HCT116 (cell line): ENCODE results near the gene RMI2. TPM values are rescaled to one million over a fixed set of nuclear protein-coding genes. Genes with fewer than 3 reads are reported as not detected.

Experiments
- ATAC-seq: fragments of 200-7000 bp; cut with Tn5 transposase; 2 replicates; pipeline ENCODE4 v1.9.1; 2020; ENCODE audit warnings: mild to moderate bottlenecking, moderate library complexity
- BruUV-seq: library from RNA; stranded (reverse); fragments of 400-500 nt; replicated peaks from 2 replicates; lab custom pipeline; 2021; lab: Mats Ljungman, UMichigan
- CTCF ChIA-PET: fragments of 300-600 bp; sonication (Branson Sonifier 250); formaldehyde crosslinking; loops from one replicate; lab custom pipeline; 2021; ENCODE audit warnings: antibody characterized with exemption; lab: Charles Lee
- POLR2A ChIA-PET: fragments of 300-600, 350-600 bp; sonication (Branson Sonifier 250); formaldehyde crosslinking; loops from one replicate; lab custom pipeline; 2021; ENCODE audit warnings: antibody characterized with exemption; lab: Charles Lee
- RAD21 ChIA-PET, 2 experiments: fragments of 300-600 bp; sonication (Branson Sonifier 250); formaldehyde crosslinking; loops; one replicate each; lab custom pipeline; 2023; ENCODE audit warnings: low total read pairs in 2 of 2; ENCODE audit not compliant: uncharacterized antibody in 2 of 2, unreplicated experiment in 2 of 2, low non-redundant PET in 1 of 2; lab: Charles Lee
- DNase-seq: peaks from one replicate; pipeline ENCODE4 v3.0.0-alpha.2; 2010; ENCODE audit warnings: low read depth, low spot score
- H2AFZ ChIP-seq: fragments of 200-600 bp; shearing (Covaris generic), sonication (generic); 2 replicates; pipeline ENCODE4 v1.6.1; 2017; ENCODE audit warnings: low read depth, mixed run types, mixed read lengths, antibody characterized with exemption, low read length; ENCODE audit not compliant: poor library complexity, severe bottlenecking
- H3K27ac ChIP-seq: 2 replicates; pipeline ENCODE4 v1.5.1; 2012; ENCODE audit warnings: low read depth, low read length
- H3K27me3 ChIP-seq: fragments of 200-600 bp; sonication (generic); 2 replicates; pipeline ENCODE4 v1.6.1; 2016; ENCODE audit warnings: mixed run types, low read length, mixed read lengths; ENCODE audit not compliant: insufficient read depth
- H3K36me3 ChIP-seq, 2 experiments: fragments of 200-500 bp in 1 of 2; fragments of 200-600 bp in 1 of 2; sonication (Bioruptor generic) in 1 of 2; sonication (generic) in 1 of 2; 2 replicates each; pipeline versions ENCODE4 v1.5.1 to v1.6.1; 2014 to 2016; ENCODE audit warnings: low read length in 2 of 2, inconsistent platforms in 1 of 2, mixed read lengths in 1 of 2, mixed run types in 1 of 2; ENCODE audit not compliant: insufficient read depth in 2 of 2, control insufficient read depth in 1 of 2
- H3K4me1 ChIP-seq, 2 experiments: fragments of 200-600 bp in 1 of 2; sonication (generic) in 1 of 2; 2 replicates each; pipeline versions ENCODE4 v1.5.1 to v1.6.1; 2012 to 2017; ENCODE audit warnings: low read length in 2 of 2, inconsistent platforms in 1 of 2, mild to moderate bottlenecking in 1 of 2, mixed read lengths in 1 of 2, mixed run types in 1 of 2, moderate library complexity in 1 of 2; ENCODE audit not compliant: insufficient read depth in 2 of 2, control insufficient read depth in 1 of 2
- H3K4me2 ChIP-seq: fragments of 200-600 bp; sonication (generic); 2 replicates; pipeline ENCODE4 v1.6.1; 2017; ENCODE audit warnings: mixed run types, low read length, mixed read lengths
- H3K4me3 ChIP-seq, 2 experiments: fragments of 200-600 bp in 1 of 2; sonication (generic) in 1 of 2; replicated peaks in 1 of 2; 2 replicates each; pipeline ENCODE4 v1.5.1; 2011 to 2016; ENCODE audit warnings: low read length in 2 of 2, control low read depth in 1 of 2, low read depth in 1 of 2, mild to moderate bottlenecking in 1 of 2, mixed read lengths in 1 of 2, mixed run types in 1 of 2
- H3K79me2 ChIP-seq: fragments of 200-600 bp; sonication (generic); 2 replicates; pipeline ENCODE4 v1.6.1; 2017; ENCODE audit warnings: mild to moderate bottlenecking, mixed run types, low read length, moderate library complexity, mixed read lengths; ENCODE audit not compliant: insufficient read depth
- H3K9ac ChIP-seq: fragments of 200-600 bp; sonication (generic); 2 replicates; pipeline ENCODE4 v1.6.1; 2016; ENCODE audit warnings: low read length, mixed read lengths
- H3K9me2 ChIP-seq: fragments of 200-600 bp; sonication (generic), shearing (Covaris generic); 2 replicates; pipeline ENCODE4 v1.6.1; 2017; ENCODE audit warnings: mixed run types, mild to moderate bottlenecking, moderate library complexity; ENCODE audit not compliant: insufficient read depth
- H3K9me3 ChIP-seq, 2 experiments: fragments of 200-500 bp in 1 of 2; fragments of 200-600 bp in 1 of 2; sonication (Bioruptor generic) in 1 of 2; sonication (generic) in 1 of 2; 2 replicates each; pipeline ENCODE4 v1.6.1; 2014 to 2017; ENCODE audit warnings: low read length in 2 of 2, mixed read lengths in 2 of 2, inconsistent platforms in 1 of 2, low read depth in 1 of 2, mild to moderate bottlenecking in 1 of 2, mixed run types in 1 of 2, moderate library complexity in 1 of 2; ENCODE audit not compliant: control insufficient read depth in 1 of 2, insufficient read depth in 1 of 2
- H4K20me1 ChIP-seq: fragments of 200-600 bp; sonication (generic), shearing (Covaris generic); 2 replicates; pipeline ENCODE4 v1.6.1; 2017; ENCODE audit warnings: mixed run types, mild to moderate bottlenecking, moderate library complexity; ENCODE audit not compliant: insufficient read depth
- ATF3 ChIP-seq: IDR thresholded peaks from 2 replicates; pipeline ENCODE4 v1.6.1; 2012
- CBX3 ChIP-seq: IDR thresholded peaks from 2 replicates; pipeline ENCODE4 v1.6.1; 2012; ENCODE audit warnings: low read depth
- CEBPB ChIP-seq: IDR thresholded peaks from 2 replicates; pipeline ENCODE4 v1.6.1; 2012; ENCODE audit warnings: low read depth
- EGR1 ChIP-seq: IDR thresholded peaks from 2 replicates; pipeline ENCODE4 v1.6.1; 2012; ENCODE audit warnings: low read depth
- EZH2 ChIP-seq: fragments of 200-600 bp; sonication (generic); IDR thresholded peaks from 2 replicates; pipeline ENCODE4 v1.6.1; 2017; ENCODE audit warnings: antibody characterized with exemption, mixed run types
- EZH2phosphoT487 ChIP-seq: fragments of 200-600 bp; IDR thresholded peaks from 2 replicates; pipeline ENCODE4 v1.6.1; 2018; ENCODE audit warnings: antibody characterized with exemption, borderline replicate concordance
- FOSL1 ChIP-seq: IDR thresholded peaks from 2 replicates; pipeline ENCODE4 v1.6.1; 2012; ENCODE audit warnings: low read depth
- POLR2AphosphoS5 ChIP-seq: IDR thresholded peaks from 2 replicates; pipeline ENCODE4 v1.6.1; 2011; ENCODE audit warnings: mild to moderate bottlenecking, low read depth, low read length, moderate library complexity
- REST ChIP-seq: IDR thresholded peaks from 2 replicates; pipeline ENCODE4 v1.6.1; 2012; ENCODE audit warnings: low read depth
- SRF ChIP-seq: IDR thresholded peaks from 2 replicates; pipeline ENCODE4 v1.6.1; 2012; ENCODE audit warnings: low read depth
- TCF7L2 ChIP-seq: IDR thresholded peaks from 2 replicates; pipeline ENCODE4 v1.7.0; 2011; ENCODE audit warnings: borderline replicate concordance, inconsistent platforms; ENCODE audit not compliant: insufficient read depth, insufficient read length; ENCODE audit errors: extremely low read depth
- YY1 ChIP-seq: IDR thresholded peaks from 2 replicates; pipeline ENCODE4 v1.6.1; 2011; ENCODE audit warnings: low read length, low read depth, moderate library complexity, mild to moderate bottlenecking; ENCODE audit not compliant: insufficient replicate concordance; ENCODE audit errors: extremely low read depth
- ZBTB33 ChIP-seq: IDR thresholded peaks from 2 replicates; pipeline ENCODE4 v1.6.1; 2011; ENCODE audit warnings: mild to moderate bottlenecking, low read length, moderate library complexity; ENCODE audit not compliant: insufficient replicate concordance; ENCODE audit errors: extremely low read depth
- ZFX ChIP-seq: fragments of 450-650 bp; IDR thresholded peaks from 2 replicates; pipeline ENCODE4 v1.6.1; 2017
- ZNF274 ChIP-seq: fragments of 200-500 bp; sonication (Bioruptor generic); IDR thresholded peaks from 2 replicates; pipeline ENCODE4 v1.6.1; 2014; ENCODE audit warnings: mild to moderate bottlenecking, low read depth, low read length, inconsistent platforms
- intact Hi-C: fragments of 100-400 bp; cut with micrococcal nuclease; formaldehyde crosslinking; loops from 2 replicates; pipeline ENCODE4 v1.10.0; 2022
- total RNA-seq: library from RNA; stranded (reverse); gene quantifications from one replicate; pipeline ENCODE4 v1.2.1, GENCODE V29; 2021; ENCODE audit not compliant: unreplicated experiment

RMI2 gene
- total RNA-seq, 1 experiment from 2014 or later: 19.9 TPM

- no peak for TF ChIP-seq CEBPB
- TF ChIP-seq YY1: no peak
- no peak for TF ChIP-seq FOSL1
- TF ChIP-seq ZNF274: no peak
- TF ChIP-seq EGR1: no peak
- TF ChIP-seq ATF3: no peak
- TF ChIP-seq EZH2phosphoT487: no peak
- TF ChIP-seq POLR2AphosphoS5: no peak
- no peak for TF ChIP-seq ZBTB33
- TF ChIP-seq TCF7L2: no peak
- no peak for TF ChIP-seq ZFX
- no peak for TF ChIP-seq CBX3
Measured at GRCh38 chr16:11333010-11333409, 12.2 kb upstream of the RMI2 start (continued).

- Histone ChIP-seq H3K9ac (no peak overlapping the region), H2AFZ (no peak overlapping the region), H3K4me2 (no peak overlapping the region), H3K27ac (no peak overlapping the region), H3K27me3 (no peaks in the 10 kb centered on the region), H3K4me3 (no peak overlapping the region), H3K9me3 (no peaks in the 10 kb centered on the region), H3K79me2 (no peaks in the 10 kb centered on the region), H3K36me3 (no peaks in the 10 kb centered on the region), H4K20me1 (no peaks in the 10 kb centered on the region), H3K9me2 (no peaks in the 10 kb centered on the region), H3K4me1 (peaks cover 7 to 16% of the 10 kb centered on the region in 2 experiments; a peak in 3 of 4 replicates)
- intact Hi-C loops: no loop called here
- POLR2A ChIA-PET: no interaction called here
- RAD21 ChIA-PET: no interaction called here
- ATAC-seq: no peak
- no TSS peak for BruUV-seq
- CTCF ChIA-PET: no interaction called here
- no peak for DNase-seq
- TF ChIP-seq CBX3 (no peak), EGR1 (no peak), EZH2 (no peak), ZBTB33 (no peak), TCF7L2 (no peak), REST (no peak), SRF (no peak)
Measured at GRCh38 chr16:11333702-11334101, 11.6 kb upstream of the RMI2 start.
